ENCODE results near the gene TTN. TPM values are rescaled to one million over a fixed set of nuclear protein-coding genes. Genes with fewer than 3 reads are reported as not detected.

Gene TTN
- total RNA-seq, 3 donors from 2014 or later: 2.9 to 23.4 (median 3.5) TPM

DNA sequence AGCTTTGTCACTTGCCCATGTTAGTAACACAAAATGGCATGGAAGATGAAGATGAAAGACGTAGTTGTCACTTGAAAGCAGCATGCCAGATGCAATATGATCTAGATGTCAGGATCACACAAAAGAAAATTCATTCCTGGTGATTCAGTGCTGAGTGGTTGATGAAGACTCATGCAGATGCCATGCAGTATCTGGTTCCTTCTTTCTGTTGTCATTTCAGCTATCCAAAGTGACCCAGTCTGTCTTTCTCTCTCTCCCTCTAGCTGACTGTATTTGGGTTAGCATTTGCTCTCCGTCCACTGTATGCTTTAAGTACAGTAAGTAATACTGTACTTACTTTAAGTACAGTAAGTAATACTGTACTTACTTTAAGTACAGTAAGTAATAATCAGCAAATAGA lies 50.4 kb downstream of the TTN start:
- Histone ChIP-seq H3K4me1 (no peaks in the 10 kb centered on the region), H3K27me3 (no peaks in the 10 kb centered on the region), H3K4me3 (no peak overlapping the region), H3K27ac (no peak overlapping the region), H3K36me3 (no peaks in the 10 kb centered on the region), H3K9me3 (no peaks in the 10 kb centered on the region)
- no peak for TF ChIP-seq POLR2A (IDR thresholded peaks at IDR 0.05)
- TF ChIP-seq POLR2AphosphoS5 (IDR thresholded peaks at IDR 0.05): no peak
- TF ChIP-seq CTCF (IDR thresholded peaks at IDR 0.05): no peak
- DNase-seq (ENCODE audit: low spot score in 2 of 2): no peak
- intact Hi-C loops (cut with DNase I; ENCODE audit: low total_unique reads): no loop called here

- H3K36me3 ChIP-seq: no peaks in the 10 kb centered on the region
- H3K27me3 ChIP-seq: no peaks in the 10 kb centered on the region
- TF ChIP-seq POLR2A (IDR thresholded peaks at IDR 0.05) (no peak), CTCF (IDR thresholded peaks at IDR 0.05) (no peak), POLR2AphosphoS5 (IDR thresholded peaks at IDR 0.05) (no peak)
- H3K9me3 ChIP-seq: no peaks in the 10 kb centered on the region
- intact Hi-C loops (cut with DNase I; ENCODE audit: low total_unique reads): no loop called here
- H3K27ac ChIP-seq: no peak overlapping the region
- H3K4me3 ChIP-seq: no peak overlapping the region
- no peaks in the 10 kb centered on the region for H3K4me1 ChIP-seq
- DNase-seq (ENCODE audit: low spot score in 2 of 2): no peak
Measured at GRCh38 chr2:178756343-178756742, 50.9 kb downstream of the TTN start.

GRCh38 chr2:178747767-178748166 lies 59.5 kb downstream of the TTN start:
- DNase-seq (ENCODE audit: low spot score in 2 of 2): no peak
- no peaks in the 10 kb centered on the region for H3K27me3 ChIP-seq
- no peaks in the 10 kb centered on the region for H3K4me1 ChIP-seq
- no peaks in the 10 kb centered on the region for H3K9me3 ChIP-seq
- TF ChIP-seq POLR2A (IDR thresholded peaks at IDR 0.05) (no peak), CTCF (IDR thresholded peaks at IDR 0.05) (no peak), POLR2AphosphoS5 (IDR thresholded peaks at IDR 0.05) (no peak)
- no peak overlapping the region for H3K4me3 ChIP-seq
- H3K27ac ChIP-seq: no peak overlapping the region
- intact Hi-C loops (cut with DNase I; ENCODE audit: low total_unique reads): no loop called here
- no peaks in the 10 kb centered on the region for H3K36me3 ChIP-seq

GRCh38 chr2:178734518-178734917 lies 72.7 kb downstream of the TTN start:
- Histone ChIP-seq H3K4me3 (no peak overlapping the region), H3K9me3 (no peaks in the 10 kb centered on the region), H3K27ac (no peak overlapping the region), H3K4me1 (no peaks in the 10 kb centered on the region), H3K27me3 (no peaks in the 10 kb centered on the region), H3K36me3 (no peaks in the 10 kb centered on the region)
- DNase-seq (ENCODE audit: low spot score in 2 of 2): no peak
- TF ChIP-seq CTCF (IDR thresholded peaks at IDR 0.05): no peak
- TF ChIP-seq POLR2AphosphoS5 (IDR thresholded peaks at IDR 0.05): no peak
- intact Hi-C loops (cut with DNase I; ENCODE audit: low total_unique reads): no loop called here

DNA sequence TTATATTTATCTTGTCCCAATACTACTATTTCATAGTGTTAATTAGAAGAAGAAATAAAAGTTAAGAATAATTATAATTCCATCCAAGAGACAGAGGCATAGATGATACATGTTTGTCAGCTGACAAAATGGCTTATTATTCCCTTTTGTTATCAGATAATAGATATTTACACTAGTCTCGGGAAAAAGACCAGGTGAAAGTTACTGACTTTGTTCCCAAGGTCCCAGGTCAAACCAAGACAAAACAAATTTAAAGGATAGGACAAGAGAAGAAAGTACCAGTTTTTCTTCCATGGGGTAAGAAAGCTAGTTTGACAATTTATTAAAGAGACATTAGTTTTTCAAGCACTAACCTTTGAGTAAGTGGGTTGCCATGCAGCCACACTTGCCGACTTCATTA lies 73.2 kb downstream of the TTN start:
- TF ChIP-seq POLR2A (IDR thresholded peaks at IDR 0.05) (no peak), POLR2AphosphoS5 (IDR thresholded peaks at IDR 0.05) (no peak), CTCF (IDR thresholded peaks at IDR 0.05) (no peak)
- intact Hi-C loops (cut with DNase I; ENCODE audit: low total_unique reads): no loop called here
- no peaks in the 10 kb centered on the region for H3K36me3 ChIP-seq
- H3K4me3 ChIP-seq: no peak overlapping the region
- H3K27me3 ChIP-seq: no peaks in the 10 kb centered on the region
- no peak overlapping the region for H3K27ac ChIP-seq
- H3K9me3 ChIP-seq: no peaks in the 10 kb centered on the region
- no peak for DNase-seq (ENCODE audit: low spot score in 2 of 2)
- no peaks in the 10 kb centered on the region for H3K4me1 ChIP-seq

All from breast epithelium (tissue), 4 donors.